ENCODE data around the gene BIRC6.

The BIRC6 gene

DNA sequence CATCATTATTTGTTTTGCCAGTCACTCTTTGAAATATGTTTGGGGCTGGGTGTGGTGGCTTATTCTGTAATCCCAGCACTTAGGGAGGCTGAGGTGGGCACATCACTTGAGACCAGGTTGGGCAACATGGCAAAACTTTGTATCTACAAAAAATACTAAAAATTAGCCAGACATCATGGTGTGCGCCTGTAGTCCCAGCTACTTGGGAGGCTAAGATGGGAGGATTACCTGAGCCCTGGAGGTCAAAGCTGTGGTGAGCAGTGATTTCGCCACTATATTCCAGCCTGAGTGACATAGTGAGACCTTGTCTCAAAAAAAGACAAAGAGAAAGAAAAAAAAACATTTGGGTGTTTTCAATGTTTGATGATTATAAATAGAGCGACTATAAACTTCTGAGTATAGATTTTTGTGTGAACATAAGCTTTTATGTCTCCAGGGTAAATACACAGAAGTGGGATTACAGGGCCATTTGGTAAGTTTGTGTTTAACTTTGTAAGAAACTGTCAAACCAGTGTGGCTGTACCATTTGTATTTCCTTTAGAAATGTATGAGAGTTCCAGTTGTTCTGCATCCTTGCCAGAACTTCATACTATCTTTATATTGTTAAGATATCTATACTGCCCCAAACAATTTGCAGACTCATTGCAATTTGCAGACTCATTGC is 15.8 kb downstream of the BIRC6 start:
- no peak for DNase-seq (ENCODE audit: low read depth in 1 of 2, low spot score in 1 of 2)

DNA sequence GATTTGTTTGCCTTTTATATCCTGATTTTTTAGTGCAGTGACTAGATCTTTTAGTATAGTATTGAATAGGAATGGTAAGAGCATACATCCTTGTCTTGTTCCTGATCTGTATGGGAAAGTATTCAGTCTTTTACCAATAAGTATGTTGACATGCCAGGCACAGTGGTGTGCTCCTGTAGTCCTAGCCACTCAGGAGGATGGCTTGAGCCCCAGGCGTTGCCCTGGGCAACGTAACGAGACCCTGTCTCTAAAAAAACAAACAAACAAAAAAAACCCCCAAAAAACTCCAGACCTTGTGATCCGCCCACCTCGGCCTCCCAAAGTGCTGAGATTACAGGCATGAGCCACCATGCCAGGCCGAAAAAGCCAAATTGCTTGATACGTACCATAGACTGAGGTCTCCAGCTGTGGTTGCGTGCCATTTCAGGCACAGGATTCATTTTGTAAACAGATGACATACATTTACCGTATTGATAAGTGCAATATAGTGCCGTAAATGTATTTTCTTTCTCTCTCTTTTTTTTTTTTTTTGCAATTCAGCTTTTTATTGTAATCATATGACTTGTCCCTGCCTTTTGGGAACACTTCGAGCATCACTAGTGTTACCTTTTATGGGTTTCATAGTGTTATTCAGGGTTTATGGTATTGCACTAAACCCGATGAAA is 18.5 kb downstream of the BIRC6 start:
- DNase-seq (ENCODE audit: low read depth in 1 of 2, low spot score in 1 of 2), result no peak

DNA sequence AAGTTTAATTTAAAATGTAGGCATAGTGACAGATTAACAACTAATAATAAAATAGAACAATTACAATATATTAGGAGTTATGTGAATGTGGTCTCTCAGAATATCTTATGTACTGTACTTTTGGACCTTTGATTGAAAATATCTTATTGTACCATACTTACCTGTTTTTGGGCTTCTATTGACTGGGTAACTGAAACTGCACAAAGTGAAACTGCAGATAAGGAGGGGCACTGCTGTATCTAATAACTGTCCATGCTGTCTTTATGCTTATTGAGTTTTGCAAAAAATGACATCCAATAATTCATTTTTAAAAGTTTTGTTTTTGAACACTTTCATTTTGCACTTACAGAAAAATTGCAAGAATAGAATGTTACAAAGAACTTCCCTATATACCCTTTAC is 19.9 kb downstream of the BIRC6 start:
- no peak for DNase-seq (ENCODE audit: low read depth in 1 of 2, low spot score in 1 of 2)

DNA sequence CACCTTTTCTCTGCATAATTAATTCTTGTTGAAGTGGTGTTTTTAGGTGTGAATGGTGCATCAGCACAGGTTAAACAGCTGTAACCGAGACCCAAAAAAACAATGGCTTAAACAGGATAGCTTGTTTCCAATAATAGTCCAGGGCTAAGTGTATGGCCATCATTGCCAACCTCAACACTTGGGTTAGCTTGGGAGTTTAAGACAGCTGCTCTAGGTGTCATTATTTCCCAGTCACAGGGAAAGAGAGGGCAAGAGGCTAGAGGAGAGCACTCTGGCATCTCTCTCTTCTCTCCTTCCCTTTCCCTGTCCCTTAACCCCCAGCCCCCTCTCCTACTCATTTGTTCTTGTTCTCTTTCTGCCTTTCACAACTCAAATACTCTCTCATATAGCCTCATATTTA is 21.1 kb downstream of the BIRC6 start:
- DNase-seq (ENCODE audit: low read depth in 1 of 2, low spot score in 1 of 2), result no peak

DNA sequence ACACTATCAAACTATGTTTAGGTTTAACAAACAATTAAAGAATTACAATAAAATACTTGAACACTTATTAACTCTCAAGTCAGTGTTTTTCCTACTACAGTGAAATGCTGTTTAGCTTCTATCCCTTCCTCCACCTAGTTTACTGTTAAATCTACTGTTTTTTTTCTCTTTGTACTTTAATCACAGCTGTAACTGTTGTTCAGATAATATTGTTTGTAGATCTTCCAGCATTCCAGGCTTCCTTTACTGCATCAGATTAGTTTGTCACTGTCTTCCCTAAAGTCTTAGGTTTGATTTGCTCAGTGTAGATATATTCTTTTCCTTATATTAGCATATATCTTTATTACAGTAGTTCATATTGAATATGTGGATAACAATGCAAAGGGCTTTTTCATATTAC is 22.5 kb downstream of the BIRC6 start:
- DNase-seq (ENCODE audit: low read depth in 1 of 2, low spot score in 1 of 2), result no peak

DNA sequence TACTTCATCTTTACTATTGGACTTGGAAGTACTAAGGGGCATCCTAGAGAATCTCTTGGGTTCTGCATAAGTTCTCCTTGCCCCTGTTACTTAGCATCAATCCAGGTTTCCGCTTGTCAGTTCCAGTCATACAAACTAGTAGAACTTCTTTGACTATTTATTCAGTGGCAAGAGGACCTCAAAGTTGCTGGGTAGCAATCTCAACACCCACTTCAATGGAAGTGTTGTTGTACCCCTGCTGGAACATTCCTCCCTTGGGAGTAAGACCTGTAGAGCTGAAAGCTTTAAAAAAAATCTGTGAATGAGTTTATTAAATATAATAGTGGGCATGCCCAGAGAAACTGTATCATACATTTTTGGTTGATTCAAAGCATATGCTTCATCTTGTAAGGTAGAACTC is 27.0 kb downstream of the BIRC6 start:
- no peak for DNase-seq (ENCODE audit: low read depth in 1 of 2, low spot score in 1 of 2)

DNA sequence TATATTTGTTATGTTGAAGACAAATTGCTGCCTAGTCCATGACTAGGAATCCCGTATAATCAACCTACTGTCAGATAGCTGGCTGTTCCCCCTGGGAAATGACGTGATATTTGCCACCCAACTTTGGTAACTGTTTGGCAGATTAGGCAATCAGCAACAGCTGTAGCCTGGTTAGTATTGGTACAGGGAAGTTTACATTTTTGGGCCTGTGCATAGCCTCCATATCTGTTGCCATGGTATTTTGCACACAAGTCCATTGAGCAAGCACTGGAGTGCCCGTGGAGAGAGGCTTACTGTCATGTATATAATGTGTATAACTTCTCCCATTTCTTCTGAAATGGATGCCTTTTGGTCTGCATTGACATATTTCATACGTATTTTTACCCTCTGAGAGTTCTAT is 27.7 kb downstream of the BIRC6 start:
- no peak for DNase-seq (ENCODE audit: low read depth in 1 of 2, low spot score in 1 of 2)

DNA sequence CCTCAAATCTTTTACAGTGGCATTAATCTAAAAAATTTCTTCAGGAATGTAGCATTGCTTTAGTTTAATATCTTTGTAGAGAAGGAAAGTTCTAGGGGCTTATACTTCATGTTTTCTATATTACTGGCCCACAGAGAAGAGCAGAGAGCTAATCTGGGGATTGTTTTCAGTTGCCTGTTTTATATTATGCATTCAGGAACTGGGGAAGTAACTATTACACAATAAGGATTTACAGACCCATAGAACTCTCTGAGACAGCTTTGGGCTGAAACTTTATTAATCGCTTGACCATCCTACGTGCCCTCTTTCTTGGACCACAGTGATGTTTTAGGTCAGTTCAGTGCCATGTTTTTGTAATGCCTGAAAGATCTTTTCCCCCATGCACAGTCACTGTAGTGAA is 29.9 kb downstream of the BIRC6 start:
- no peak for DNase-seq (ENCODE audit: low read depth in 1 of 2, low spot score in 1 of 2)

DNA sequence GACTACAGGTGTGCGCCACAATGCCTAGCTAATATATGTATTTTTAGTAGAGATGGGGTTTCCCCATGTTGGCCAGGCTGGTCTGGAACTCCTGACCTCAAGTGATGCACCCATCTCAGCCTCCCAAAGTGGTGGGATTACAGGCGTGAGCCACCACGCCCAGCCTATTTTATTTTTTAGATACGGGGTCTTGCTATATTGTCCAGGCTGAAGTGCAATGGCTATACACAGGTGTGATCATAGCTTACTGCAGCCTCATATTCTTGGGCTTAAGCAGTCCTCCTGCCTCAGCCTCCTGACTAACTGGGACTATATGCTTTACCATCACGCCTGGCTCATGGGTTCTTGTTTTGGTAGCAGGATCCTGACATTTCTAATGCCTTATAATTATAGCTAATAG is 42.4 kb downstream of the BIRC6 start:
- DNase-seq (ENCODE audit: low read depth in 1 of 2, low spot score in 1 of 2), result no peak

DNA sequence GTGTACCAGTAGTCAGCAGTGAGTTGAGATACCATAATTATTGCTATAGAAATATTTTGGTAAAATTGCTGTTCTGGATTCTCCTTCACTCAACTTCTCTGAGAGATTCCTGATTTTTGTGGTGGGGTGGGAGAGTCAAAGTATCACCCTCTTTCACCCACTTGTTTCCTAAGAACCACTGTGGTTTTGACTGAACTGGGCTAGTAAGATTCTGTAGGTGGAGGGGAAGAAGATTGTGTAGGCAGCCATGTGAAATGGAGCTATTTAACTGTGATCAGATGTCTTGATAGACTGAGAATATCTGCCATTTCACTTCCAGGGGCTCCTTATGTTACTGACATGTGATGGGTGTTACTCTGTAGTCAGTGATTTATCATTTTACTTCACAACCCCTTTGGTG is 45.3 kb downstream of the BIRC6 start:
- DNase-seq (ENCODE audit: low read depth in 1 of 2, low spot score in 1 of 2), result no peak

DNA sequence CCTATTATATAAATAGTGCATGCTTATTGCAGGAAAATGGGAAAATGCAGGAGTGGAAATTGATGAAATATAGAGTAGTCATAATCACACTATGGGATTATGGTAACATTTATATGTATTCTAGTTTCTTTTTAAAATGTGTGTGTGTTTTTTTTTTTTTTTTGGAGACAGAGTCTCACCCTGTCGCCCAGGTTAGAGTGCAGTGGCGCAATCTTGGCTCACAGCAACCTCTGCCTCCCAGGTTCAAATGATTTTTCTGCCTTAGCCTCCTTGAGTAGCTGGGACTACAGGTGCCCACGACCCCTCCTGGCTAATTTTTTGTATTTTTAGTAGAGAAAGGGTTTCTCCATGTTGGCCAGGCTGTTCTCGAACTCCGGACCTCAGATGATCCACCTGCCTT is 47.0 kb downstream of the BIRC6 start:
- no peak for DNase-seq (ENCODE audit: low read depth in 1 of 2, low spot score in 1 of 2)

DNA sequence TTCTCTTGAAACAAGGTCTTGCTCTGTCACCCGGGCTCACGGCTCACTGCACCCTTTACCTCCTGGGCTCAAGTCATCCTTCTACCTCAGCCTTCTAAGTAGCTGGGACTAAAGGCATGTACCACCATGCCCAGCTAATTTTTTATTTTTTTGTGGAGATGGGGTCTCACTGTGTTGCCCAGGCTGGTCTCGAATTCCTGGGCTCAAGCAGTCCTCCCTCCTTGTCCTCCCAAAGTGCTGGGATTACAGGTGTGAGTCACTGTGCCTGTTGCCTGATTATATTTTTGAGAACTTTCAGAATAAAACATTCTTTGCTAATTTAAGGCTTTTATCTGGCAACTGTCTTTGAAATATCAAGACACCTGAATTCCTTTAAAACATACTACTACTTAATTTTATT is 47.9 kb downstream of the BIRC6 start:
- DNase-seq (ENCODE audit: low read depth in 1 of 2, low spot score in 1 of 2), result no peak

DNA sequence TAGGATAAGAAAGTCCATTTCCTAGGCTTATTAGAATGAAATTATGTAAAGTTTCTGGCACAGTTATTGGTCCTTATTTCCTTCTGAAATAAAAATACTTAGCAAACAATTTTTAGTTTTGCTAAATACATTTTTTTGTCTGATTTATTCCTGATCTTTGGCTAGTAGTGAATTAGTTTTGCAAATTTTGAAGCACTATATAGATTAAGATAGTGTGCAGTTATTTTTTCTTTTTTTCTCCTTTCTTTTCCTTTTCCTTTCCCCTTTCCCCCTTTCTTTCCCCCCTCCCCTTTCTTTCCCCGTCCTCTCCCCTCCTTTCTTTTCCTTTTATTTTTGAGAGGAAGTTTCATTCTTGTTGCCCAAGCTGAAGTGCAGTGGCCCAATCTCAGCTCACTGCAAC is 59.7 kb downstream of the BIRC6 start:
- DNase-seq (ENCODE audit: low read depth in 1 of 2, low spot score in 1 of 2), result no peak

DNA sequence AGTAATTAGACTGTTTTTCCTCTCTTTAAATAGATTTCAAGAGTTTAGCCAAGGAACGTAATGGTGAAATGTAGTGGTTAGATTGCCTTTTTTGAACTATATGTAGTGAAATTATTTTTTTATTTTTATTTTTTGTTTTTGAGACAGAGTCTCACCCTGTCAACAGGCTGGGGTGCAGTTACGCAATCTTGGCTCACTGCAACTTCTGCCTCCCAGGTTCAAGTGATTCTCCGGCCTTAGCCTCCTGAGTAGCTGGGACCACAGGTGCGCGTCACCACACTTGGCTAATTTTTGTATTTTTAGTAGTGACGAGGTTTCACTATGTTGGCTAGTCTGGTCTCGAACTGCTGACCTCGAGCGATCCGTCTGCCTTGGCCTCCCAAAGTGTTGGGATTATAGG is 60.8 kb downstream of the BIRC6 start:
- DNase-seq (ENCODE audit: low read depth in 1 of 2, low spot score in 1 of 2), result no peak

DNA sequence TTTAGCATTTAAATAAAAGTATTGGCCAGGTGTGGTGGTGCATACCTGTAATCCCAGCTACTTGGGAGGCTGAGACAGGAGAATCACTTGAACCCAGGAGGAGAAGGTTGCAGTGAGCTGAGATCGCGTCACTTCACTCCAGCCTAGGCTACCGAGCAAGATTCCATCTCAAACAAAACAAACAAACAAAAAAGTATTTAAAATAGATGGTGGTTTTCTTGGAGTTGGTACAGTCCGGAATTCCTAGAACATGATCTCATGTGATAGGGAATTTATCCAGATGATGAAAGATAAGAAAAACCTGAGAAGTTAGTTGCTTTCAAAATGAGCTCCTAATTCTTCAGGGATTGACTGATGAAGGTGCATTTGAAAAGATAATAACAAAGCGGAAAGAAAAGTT is 62.0 kb downstream of the BIRC6 start:
- no peak for DNase-seq (ENCODE audit: low read depth in 1 of 2, low spot score in 1 of 2)

DNA sequence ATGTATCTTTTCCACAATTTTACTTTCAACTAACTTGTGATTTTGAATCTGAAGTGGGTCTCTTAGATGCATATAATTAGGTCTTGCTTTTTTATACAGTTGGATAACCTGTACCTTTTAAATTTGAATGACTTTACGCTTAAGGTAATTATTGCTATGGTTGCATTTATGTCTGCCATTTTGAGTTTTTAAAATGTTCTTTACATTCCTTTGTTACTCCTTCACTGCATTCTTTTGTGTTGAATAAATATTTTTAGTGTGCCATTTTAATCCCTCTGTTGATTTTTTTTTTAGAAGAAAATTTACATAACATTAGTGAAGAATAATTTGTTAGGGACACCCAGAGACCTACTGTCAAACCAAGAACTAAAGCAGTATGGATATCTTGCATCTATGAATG is 65.3 kb downstream of the BIRC6 start:
- no peak for DNase-seq (ENCODE audit: low read depth in 1 of 2, low spot score in 1 of 2)

DNA sequence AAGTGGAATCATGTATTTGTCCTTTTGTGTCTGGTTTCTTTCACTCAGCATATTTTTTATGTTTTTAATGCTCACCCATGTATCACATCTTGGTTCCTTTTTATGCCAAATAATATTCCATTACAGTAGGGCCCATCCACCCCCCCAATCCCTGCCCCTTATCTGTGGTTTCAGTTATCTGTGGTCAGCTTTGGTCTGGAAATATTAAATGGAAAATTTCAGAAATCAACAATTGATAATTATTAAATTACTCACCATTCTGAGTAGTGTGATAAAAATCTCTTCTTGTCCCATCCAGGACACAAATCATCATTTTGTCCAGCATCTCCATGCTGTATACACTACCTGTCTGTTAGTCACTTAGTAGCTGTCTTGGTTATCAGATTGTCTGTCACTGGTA is 66.7 kb downstream of the BIRC6 start:
- DNase-seq (ENCODE audit: low read depth in 1 of 2, low spot score in 1 of 2), result no peak

DNA sequence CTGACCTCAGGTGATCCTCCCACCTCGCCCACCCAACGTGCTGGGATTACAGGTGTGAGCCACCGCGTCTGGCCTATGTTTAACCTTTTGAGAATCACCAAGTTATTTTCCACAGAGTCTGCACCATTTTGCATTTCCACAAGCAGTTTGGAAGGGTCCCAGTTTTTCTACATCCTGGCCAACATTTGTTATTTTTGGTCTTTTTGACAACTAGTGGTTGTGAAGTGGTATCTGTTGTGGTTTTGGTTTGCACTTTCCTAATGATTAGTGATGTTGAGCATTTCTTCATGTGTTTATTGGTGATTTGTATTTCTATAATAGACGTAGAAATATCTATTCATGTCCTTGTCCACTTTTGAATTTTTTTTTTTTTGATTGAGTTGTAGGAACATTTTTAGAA is 67.9 kb downstream of the BIRC6 start:
- no peak for DNase-seq (ENCODE audit: low read depth in 1 of 2, low spot score in 1 of 2)

DNA sequence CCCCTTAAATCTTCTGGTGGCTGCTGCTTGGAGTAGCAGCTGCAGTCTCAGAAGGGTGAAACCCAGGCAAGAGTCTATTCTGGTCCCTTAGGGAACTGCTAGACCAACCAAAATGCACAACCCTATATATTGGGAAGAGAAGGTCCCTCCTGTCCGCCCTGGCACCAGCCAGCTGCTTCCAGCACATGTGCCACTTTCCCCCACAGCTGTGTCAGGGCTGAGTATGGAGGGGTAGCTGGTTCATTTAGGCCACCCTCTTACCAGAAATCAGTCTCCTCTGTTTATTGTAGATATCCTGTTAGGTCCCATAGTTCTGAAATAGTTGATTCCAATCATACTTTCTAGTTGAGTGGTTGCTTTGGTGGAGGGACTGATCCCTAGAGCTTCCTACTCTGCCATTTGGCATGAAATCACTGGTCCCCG is 68.9 kb downstream of the BIRC6 start:
- DNase-seq (ENCODE audit: low read depth in 1 of 2, low spot score in 1 of 2), result no peak

DNA sequence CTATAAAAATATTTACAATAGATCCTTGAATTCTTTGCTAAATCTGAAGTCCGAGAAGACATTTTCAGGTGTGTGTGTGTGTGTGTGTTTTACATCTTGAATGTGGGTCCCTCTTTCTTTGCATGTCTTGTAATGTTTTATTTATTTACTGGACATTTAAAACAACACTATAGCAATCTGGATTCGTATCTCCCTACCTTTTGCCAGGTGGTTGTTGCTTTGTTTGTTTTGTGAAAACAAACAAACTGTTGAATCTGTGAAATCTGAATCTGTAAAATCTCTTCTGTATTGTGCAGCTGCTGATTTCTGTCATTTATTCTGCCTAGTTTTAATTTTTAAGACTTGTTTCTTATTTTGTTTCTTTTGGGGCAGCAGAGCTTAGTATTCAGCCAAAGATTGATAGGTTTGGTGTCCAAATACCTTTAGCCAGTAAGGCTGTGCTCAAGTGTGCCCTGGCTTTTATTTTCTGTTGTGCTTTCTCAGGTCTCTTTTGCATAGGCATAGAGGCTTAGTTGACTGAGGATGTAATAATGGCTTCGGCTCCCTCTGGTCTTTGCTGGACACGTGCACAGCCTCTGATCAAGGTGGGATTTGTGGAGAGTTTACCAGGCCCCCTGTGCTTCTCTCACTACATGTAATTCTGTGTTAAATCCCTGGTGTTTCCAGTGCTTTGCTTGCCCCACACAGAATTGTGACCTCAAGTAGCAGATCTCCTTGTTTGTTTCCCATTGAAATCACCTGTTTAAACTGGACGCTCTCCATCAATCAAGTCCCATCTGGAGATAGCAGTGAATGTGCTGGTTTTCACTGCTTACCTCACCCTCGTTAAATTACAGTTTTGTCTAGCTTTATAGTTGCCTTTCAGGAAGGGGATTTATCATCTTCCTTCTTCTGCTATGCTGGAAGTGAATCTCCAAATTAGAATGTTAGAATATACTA is 71.1 kb downstream of the BIRC6 start:
- DNase-seq (ENCODE audit: low read depth in 1 of 2, low spot score in 1 of 2), result no peak

DNA sequence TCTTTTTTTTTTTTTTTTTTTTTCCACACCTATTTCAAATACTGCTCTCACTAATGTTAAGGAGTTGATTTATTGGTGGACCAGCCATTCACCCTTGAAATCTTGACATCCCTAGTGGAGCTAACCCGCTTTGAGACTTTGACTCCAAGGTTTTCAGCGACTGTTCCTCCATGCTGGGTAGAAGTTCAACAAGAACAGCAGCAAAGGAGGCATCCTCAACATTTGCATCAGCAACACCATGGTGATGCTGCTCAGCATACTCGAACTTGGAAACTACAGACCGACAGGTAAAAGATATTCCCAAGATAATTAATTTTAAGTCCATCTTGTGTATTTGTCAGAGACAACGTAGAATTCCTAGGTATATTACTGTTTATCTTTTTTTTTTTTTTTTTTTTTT is 74.0 kb downstream of the BIRC6 start:
- no peak for DNase-seq (ENCODE audit: low read depth in 1 of 2, low spot score in 1 of 2)

DNA sequence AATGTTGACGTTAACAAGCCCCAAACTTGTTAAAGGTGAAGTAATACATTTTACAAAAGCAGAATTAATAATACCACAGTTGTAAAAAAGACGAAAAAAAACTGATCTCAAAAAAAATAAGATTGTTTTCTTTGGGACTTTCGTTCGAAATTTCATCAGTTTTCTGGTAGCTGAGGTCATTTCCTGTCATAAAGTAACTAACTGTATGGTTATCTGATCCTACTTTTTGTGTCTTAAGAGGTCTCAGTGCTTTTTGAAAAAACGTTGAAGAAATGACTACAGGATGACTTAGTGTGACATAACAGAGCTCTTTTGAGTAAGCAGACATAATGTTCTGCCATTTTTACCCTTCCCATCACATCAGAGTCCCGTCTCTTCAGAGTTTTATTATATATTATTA is 79.3 kb downstream of the BIRC6 start:
- DNase-seq (ENCODE audit: low read depth in 1 of 2, low spot score in 1 of 2), result no peak
